NCI-H1930 (cell line): ENCODE data around the gene SMIM35.

ENCODE experiments used
- DNase-seq, 2 experiments: peaks; one replicate each; lab custom pipeline; 2025; lab: John Stamatoyannopoulos, UW

Gene SMIM35

GRCh38 chr11:118002541-118003423, 84.0 kb downstream of the SMIM35 start:
- DNase-seq: no peak

DNA sequence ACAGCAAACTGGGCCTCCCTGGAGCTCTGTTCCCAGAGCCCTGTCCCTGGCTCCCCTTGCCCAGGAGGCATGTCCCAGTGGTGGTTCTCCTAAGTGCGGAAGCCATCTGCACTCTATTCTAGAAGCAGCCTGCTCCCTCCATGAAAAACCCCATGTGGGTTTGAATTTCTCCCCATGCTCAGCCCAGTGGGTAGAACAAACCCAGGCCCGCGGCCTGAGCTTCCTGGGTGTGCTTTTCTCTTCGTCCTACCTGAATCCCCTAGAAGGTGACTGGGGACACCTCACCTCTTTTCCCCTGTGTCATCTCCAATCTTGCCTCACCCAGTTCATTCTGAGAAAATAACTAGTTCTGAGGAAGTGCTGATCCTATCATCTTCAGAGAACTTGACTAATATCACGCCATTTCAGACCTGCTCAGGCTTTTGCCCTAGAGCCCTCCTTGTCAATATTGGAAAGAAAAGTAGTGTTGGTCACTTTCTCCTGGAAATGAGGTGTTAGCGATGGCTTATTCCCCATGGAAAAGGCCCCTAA, 84.7 kb downstream of the SMIM35 start:
- DNase-seq: no peak

GRCh38 chr11:118001494-118001971, 85.2 kb downstream of the SMIM35 start:
- DNase-seq: no peak

DNA sequence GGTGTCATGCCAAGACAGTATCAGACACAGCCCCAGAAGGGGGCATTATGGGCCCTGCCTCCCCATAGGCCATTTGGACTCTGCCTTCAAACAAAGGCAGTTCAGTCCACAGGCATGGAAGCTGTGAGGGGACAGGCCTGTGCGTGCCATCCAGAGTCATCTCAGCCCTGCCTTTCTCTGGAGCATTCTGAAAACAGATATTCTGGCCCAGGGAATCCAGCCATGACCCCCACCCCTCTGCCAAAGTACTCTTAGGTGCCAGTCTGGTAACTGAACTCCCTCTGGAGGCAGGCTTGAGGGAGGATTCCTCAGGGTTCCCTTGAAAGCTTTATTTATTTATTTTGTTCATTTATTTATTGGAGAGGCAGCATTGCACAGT, 85.9 kb downstream of the SMIM35 start:
- DNase-seq: no peak

DNA sequence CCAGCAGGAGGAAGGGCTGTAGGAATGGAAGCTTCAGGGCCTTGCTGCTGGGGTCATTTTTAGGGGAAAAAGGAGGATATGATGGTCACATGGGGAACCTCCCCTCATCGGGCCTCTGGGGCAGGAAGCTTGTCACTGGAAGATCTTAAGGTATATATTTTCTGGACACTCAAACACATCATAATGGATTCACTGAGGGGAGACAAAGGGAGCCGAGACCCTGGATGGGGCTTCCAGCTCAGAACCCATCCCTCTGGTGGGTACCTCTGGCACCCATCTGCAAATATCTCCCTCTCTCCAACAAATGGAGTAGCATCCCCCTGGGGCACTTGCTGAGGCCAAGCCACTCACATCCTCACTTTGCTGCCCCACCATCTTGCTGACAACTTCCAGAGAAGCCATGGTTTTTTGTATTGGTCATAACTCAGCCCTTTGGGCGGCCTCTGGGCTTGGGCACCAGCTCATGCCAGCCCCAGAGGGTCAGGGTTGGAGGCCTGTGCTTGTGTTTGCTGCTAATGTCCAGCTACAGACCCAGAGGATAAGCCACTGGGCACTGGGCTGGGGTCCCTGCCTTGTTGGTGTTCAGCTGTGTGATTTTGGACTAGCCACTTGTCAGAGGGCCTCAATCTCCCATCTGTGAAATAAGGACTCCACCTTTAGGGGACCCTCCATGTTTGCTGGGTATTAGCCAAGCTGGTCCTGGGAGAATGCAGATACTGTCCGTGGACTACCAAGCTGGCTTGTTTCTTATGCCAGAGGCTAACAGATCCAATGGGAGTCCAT, 86.5 kb downstream of the SMIM35 start:
- DNase-seq: no peak

DNA sequence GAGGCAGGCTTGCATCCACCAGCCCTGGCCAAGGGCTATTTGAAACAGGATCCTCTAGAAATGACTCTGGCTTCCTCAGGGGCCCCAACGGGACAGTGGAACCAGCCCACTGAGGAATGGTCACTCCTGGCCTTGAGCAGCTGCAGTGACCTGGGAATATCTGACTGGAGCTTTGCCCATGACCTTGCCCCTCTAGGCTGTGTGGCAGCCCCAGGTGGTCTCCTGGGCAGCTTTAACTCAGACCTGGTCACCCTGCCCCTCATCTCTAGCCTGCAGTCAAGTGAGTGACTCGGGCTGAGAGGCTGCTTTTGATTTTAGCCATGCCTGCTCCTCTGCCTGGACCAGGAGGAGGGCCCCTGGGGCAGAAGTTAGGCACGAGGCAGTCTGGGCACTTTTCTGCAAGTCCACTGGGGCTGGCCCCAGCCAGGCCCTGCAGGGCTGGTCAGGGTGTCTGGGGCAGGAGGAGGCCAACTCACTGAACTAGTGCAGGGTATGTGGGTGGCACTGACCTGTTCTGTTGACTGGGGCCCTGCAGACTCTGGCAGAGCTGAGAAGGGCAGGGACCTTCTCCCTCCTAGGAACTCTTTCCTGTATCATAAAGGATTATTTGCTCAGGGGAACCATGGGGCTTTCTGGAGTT, 87.3 kb downstream of the SMIM35 start:
- DNase-seq: no peak

DNA sequence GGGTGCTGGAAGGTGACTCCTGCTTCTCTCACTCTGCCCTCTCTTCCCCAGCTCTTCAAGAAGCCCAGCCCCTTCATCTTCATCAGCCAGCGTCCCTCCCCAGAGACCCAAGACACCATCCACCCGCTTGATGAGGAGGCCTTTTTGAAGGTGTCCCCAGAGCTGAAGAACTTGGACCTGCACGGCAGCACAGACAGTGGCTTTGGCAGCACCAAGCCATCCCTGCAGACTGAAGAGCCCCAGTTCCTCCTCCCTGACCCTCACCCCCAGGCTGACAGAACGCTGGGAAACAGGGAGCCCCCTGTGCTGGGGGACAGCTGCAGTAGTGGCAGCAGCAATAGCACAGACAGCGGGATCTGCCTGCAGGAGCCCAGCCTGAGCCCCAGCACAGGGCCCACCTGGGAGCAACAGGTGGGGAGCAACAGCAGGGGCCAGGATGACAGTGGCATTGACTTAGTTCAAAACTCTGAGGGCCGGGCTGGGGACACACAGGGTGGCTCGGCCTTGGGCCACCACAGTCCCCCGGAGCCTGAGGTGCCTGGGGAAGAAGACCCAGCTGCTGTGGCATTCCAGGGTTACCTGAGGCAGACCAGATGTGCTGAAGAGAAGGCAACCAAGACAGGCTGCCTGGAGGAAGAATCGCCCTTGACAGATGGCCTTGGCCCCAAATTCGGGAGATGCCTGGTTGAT, 88.0 kb downstream of the SMIM35 start:
- no peak for DNase-seq

- no peak for DNase-seq
These were observed 88.8 kb downstream of the SMIM35 start for GRCh38 chr11:117997823-117998579.

GRCh38 chr11:117997406-117997805, 89.4 kb downstream of the SMIM35 start:
- DNase-seq: no peak

DNA sequence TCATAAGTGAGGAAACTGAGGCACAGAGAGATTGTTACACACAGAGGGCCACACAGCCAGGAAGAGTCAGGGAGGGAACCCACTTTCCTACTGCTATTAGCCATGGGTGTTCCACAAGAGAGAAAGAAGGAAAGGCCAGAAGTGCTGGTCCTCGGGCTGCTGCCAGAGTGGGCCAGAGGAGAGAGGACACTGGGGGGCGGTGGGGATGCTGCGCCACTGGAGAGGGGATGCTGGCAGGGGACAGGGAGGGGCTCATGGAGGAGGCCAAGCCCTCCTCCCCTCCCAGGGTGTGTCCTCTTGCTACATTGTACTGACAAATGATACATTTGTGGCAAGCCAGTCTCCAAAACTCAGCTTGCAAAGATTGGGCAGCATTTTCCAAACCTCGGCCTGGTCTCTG, 90.7 kb downstream of the SMIM35 start:
- no peak for DNase-seq

- no peak for DNase-seq
These were observed 91.3 kb downstream of the SMIM35 start for GRCh38 chr11:117995472-117995871.

DNA sequence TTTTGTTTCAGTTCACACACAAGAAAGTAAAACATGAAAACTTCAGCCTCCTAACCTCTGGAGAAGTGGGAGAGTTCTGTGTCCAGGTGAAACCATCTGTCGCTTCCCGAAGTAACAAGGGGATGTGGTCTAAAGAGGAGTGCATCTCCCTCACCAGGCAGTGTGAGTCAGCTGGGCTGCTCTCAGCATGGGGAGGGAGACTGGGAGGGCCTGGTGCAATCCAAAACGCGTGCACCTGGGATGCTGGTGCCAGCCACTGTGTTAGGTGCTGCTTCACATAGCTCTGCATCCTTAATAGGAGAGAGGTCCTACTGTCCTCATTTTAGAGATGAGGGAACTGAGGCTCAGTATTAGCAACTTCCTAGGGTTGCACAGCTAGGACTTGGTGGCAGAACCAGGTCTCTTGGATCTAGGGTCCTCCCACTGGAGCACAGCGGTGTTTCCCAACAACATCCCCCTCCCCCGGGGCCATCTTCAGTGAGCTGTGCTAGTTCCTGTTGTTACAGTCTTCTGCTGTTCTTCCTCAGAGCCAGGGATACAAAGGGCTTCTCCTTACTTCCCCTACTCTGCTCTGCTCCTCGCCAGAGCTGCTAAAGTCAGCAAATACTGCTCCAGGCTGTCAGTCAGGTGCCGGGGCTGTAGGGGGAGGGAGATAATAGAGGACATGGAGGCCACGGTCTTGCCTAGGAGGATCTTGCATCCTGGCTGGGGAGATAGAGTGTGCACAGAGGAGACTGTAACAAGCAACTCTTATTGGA, 92.6 kb downstream of the SMIM35 start:
- no peak for DNase-seq

GRCh38 chr11:117992620-117993019, 94.1 kb downstream of the SMIM35 start:
- no peak for DNase-seq

DNA sequence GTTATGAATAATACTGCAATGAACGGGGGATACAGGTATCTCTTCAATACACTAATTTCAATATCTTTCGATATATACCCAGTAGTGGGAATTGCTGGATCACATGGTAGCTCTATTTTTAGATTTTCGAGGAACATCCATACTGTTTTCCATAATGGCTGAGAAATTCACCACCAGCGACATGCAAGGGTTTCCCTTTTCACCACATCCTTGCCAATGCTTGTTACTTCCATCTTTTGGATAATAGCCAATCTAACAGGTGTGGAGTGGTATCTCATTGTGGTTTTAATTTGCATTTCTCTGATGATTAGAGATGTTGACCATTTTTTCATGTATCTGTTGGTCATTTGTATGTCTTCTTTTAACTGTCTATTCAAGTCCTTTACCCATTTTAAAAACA, 94.6 kb downstream of the SMIM35 start:
- no peak for DNase-seq

DNA sequence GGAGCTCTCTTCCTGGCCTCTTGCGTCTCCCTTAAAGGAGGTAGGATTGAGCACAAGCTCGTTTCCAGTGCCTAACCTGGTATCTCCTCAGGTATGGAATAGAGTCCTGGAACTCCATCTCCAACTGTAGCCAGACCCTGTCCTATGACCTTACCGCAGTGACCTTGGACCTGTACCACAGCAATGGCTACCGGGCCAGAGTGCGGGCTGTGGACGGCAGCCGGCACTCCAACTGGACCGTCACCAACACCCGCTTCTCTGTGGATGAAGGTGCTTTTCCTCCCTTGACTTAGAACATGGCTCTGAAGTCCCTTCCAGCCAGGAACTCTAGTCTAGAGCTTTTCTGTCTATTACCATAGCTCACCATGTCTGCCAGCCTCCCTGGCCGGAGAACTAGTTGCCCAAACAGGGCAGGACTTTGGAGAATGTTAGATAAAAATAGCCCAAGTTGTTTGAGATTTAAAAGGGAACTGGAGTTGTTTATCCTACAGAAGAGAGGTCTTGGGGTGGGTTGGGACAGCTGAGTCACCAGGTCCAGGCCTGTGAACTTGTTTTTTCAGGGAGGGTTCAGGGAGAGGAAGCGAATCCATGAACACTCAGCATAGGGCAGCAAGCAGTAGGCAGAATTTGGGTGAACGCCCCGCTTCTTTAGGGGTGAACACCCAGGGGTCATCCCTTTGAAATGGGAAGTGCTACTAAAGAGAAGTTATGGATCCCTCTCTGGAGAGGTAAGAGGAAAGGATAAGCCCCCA, 97.2 kb downstream of the SMIM35 start:
- DNase-seq: no peak

DNA sequence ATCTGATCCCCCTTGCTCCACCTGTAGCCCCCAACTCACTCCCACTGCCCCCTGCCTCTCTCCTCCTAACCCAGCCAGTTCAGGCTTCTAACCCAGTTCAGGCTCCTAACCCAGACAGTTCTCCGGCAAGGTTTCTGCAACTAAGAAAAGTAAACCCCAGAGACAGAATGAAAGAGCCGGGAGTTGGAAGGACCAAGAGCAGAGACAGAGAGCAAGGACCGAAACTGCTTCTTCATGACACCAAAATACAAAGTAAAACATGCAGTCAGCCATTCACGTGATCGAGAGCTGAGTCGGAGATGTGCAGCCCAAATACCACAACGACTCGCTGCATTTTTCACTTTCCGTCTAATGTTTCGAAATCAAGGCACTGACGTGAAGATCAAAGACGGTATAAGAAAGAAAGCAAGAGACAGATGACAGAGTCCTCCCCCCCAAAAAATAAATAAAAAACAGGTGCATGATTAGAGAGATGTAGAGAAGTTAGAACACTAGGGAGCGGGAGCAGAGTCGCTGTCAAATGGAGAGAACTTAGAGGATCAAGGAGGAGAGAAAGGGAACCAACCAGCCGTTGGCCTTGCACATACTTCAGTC, 99.7 kb downstream of the SMIM35 start:
- DNase-seq: no peak

- DNase-seq: peak; percentile 28 to 56
These were observed 100.5 kb downstream of the SMIM35 start, which contains the start of gene IL10RA for GRCh38 chr11:117985953-117986887. IL10RA (plus strand) TSS chr11:117986394; CDS start chr11:117986468, 74 bp downstream.

DNA sequence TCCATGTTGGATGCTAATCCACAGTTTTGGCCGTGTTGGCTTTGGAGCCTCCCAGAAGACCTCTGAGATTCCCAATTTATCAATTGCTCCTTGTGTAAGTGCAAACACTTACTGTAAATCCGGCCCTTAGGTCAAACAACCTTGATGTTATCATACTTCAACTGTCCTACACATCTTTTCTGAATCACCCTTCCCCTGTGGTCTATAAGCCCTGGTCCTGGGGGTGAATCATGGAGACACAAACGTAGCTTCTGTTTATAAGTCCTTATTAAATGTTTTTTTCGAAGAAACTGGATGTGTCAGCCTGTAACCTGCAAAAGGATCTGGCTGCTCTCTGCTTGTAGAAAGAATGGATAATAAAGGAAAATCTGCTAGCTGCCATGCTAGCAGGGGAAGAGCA, 102.3 kb downstream of the SMIM35 start:
- DNase-seq: no peak
